Adrenal gland (tissue), 12 donors: Measurements from ENCODE around the gene CEP170. TPM values are rescaled to one million over a fixed set of nuclear protein-coding genes. Genes with fewer than 3 reads are reported as not detected.

ENCODE experiments used
- DNase-seq, 7 donors: peaks; one replicate each; pipeline ENCODE4 v3.0.0-alpha.2; 2019 to 2020
- H3K27ac ChIP-seq, 5 donors: fragments of 200-600 bp; sonication (generic) in 4 of 5; 1 replicate in 3 of 5; 2 replicates in 2 of 5; pipeline versions ENCODE4 v1.5.1 to v1.8.0; 2016 to 2020; ENCODE audit warnings: mild to moderate bottlenecking in 1 of 5
- H3K27me3 ChIP-seq: fragments of 200-600 bp; 2 replicates; pipeline ENCODE4 v1.8.0; 2021
- H3K36me3 ChIP-seq, 2 donors: fragments of 200-600 bp; replicated peaks in 1 of 2; 1 replicate in 1 of 2; 2 replicates in 1 of 2; pipeline versions ENCODE4 v1.5.1 to v1.8.0; 2018 to 2022
- H3K4me1 ChIP-seq, 2 donors: fragments of 200-600 bp; replicated peaks in 1 of 2; 1 replicate in 1 of 2; 2 replicates in 1 of 2; pipeline versions ENCODE4 v1.5.1 to v1.8.0; 2018 to 2021
- H3K4me3 ChIP-seq, 4 donors: fragments of 200-600 bp; sonication (generic) in 3 of 4; one replicate each; pipeline ENCODE4 v1.5.1; 2016 to 2018
- H3K9me3 ChIP-seq, 3 donors: fragments of 200-600 bp; sonication (generic) in 1 of 3; replicated peaks in 1 of 3; 1 replicate in 2 of 3; 2 replicates in 1 of 3; pipeline versions ENCODE4 v1.5.1 to v1.8.0; 2016 to 2021
- CTCF ChIP-seq, 6 experiments: fragments of 450-650 bp in 4 of 6; fragments of 200-600 bp in 2 of 6; sonication (generic) in 1 of 6; IDR thresholded peaks; 1 replicate in 5 of 6; 2 replicates in 1 of 6; pipeline versions ENCODE4 v1.5.1 to v1.8.0; 2016 to 2021; ENCODE audit warnings: antibody characterized with exemption in 6 of 6, mild to moderate bottlenecking in 2 of 6, moderate library complexity in 1 of 6
- POLR2A ChIP-seq, 2 donors: fragments of 450-650 bp; IDR thresholded peaks; one replicate each; pipeline ENCODE4 v1.6.1; 2017; ENCODE audit warnings: antibody characterized with exemption in 2 of 2, mild to moderate bottlenecking in 2 of 2, moderate library complexity in 1 of 2
- WGBS, 4 donors: extraction: QIAGEN DNeasy Blood & Tissue Kit in 2 of 4; methylation state at CpG; one replicate each; pipeline versions ENCODE4 v1.1.5 to v1.1.7; 2013 to 2017; 5-methylcytosine and 5-hydroxymethylcytosine counted together
- intact Hi-C, 2 donors: fragments of 100-400 bp; cut with DNase I; formaldehyde crosslinking; loops; one replicate each; pipeline versions ENCODE4 v1.14.1 to v1.15.0; 2022 to 2023
- polyA plus RNA-seq, 3 donors: library from polyadenylated mRNA; stranded (reverse); fragments of 200-250 nt in 2 of 3; fragments of 350-450 nt in 1 of 3; fragmentation: Illumina TruSeq in 1 of 3; extraction: RNeasy Lipid Tissue Mini Kit (QIAGEN cat#74804) in 1 of 3; gene quantifications; one replicate each; pipeline ENCODE4 v1.2.3, GENCODE V29; 2013 to 2014
- total RNA-seq, 9 donors: library from RNA; depleted of rRNA in 4 of 9; stranded (reverse); fragments of >200 nt in 4 of 9; fragments of 120-200 nt in 1 of 9; fragmentation: NEBNext Ultra II Directional in 1 of 9; extraction: Animal tissue kit (Norgen Biotek cat#: 25700) in 1 of 9; gene quantifications; one replicate each; pipeline versions ENCODE4 v1.1.0 to v1.2.4, GENCODE V29; 2013 to 2023
- donor health status: healthy with polysubstance abuse.
- donor health status: Bipolar disorder and iron deficiency.
- donor health status: DM: yes; HTN: yes; CAD: no.
- donor health status: DM: no; HTN: no; CAD: no.
- donor health status: DM: no; HTN: no; CAD: no.
- donor health status: DM: yes; HTN: yes; CAD: no.

Gene CEP170
- total and polyA plus RNA-seq, 12 donors: 15.5 to 56.2 (median 35.9) TPM

DNA sequence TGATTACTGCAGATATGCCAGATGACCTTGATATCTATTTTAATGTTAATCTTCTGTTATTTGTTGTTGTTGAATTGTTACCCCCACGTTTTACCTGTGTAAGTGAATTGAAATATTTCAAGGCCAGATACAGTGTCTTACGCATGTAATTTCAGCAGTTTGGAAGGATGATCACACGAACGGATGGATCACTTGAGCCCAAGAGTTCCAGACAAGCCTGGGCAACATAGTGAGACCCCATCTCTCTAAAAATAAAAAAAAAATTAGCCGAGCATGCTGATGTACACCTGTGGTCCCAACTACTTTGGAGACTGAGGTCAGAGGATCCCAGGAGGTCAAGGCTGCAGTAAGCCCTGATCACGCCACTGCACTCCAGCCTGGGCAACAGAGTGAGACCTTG is 33.0 kb upstream of the CEP170 start:
- 71 to 81% (median 74%) methylated on average over 6 of the region's 6 CpGs for WGBS, 4 donors
- Histone ChIP-seq H3K36me3 (no peaks in the 10 kb centered on the region), H3K9me3 (no peaks in the 10 kb centered on the region), H3K4me1 (peaks cover 11 to 16% of the 10 kb centered on the region in 2 donors), H3K4me3 (no peak overlapping the region), H3K27ac (peak overlapping the region in 4 of 5 donors; percentile 25 to 77 (median 55)), H3K27me3 (no peaks in the 10 kb centered on the region)
- intact Hi-C loops: no loop called here
- TF ChIP-seq CTCF (IDR thresholded peaks at IDR 0.05) (no peak), POLR2A (IDR thresholded peaks at IDR 0.05) (no peak)
- no peak for DNase-seq

GRCh38 chr1:243287652-243288051 is 32.6 kb upstream of the CEP170 start:
- Histone ChIP-seq H3K27me3 (no peaks in the 10 kb centered on the region), H3K27ac (peak overlapping the region in 4 of 5 donors; percentile 43 to 77 (median 65)), H3K4me1 (peaks cover 11 to 16% of the 10 kb centered on the region in 2 donors), H3K9me3 (no peaks in the 10 kb centered on the region), H3K36me3 (no peaks in the 10 kb centered on the region), H3K4me3 (no peak overlapping the region)
- DNase-seq: no peak
- intact Hi-C loops: no loop called here
- TF ChIP-seq POLR2A (IDR thresholded peaks at IDR 0.05) (no peak), CTCF (IDR thresholded peaks at IDR 0.05) (no peak)
- 10 to 27% (median 19%) methylated on average over 1 of the region's 1 CpG for WGBS, 4 donors

DNA sequence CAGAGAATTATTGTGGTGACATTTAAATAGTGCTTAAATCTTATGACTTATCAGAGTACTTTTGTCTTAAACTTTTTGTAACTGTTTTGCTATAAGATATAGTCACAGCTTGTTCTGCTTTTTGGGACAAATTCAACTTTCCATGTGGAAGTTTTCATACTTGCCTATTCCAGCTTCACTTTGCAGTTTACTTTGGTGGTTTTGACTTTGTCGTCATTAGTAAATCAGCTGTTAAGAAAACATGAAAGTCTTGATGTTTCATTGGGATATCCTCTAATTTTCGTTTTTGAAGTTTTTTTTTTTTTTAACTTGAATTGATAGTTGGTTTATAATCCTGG is 32.0 kb upstream of the CEP170 start:
- TF ChIP-seq POLR2A (IDR thresholded peaks at IDR 0.05) (no peak), CTCF (IDR thresholded peaks at IDR 0.05) (no peak)
- H3K4me1 ChIP-seq: peaks cover 11 to 16% of the 10 kb centered on the region in 2 donors
- intact Hi-C loops: no loop called here
- WGBS, 4 donors: 58 to 67% (median 58%) methylated on average over 2 of the region's 2 CpGs
- H3K27me3 ChIP-seq: no peaks in the 10 kb centered on the region
- no peaks in the 10 kb centered on the region for H3K36me3 ChIP-seq
- no peak overlapping the region for H3K4me3 ChIP-seq
- DNase-seq: no peak
- H3K9me3 ChIP-seq: no peaks in the 10 kb centered on the region
- H3K27ac ChIP-seq: peak overlapping the region; percentile 38 to 78 (median 63)

GRCh38 chr1:243286409-243287122 is 31.5 kb upstream of the CEP170 start:
- no peak overlapping the region for H3K4me3 ChIP-seq
- H3K27ac ChIP-seq: peak overlapping the region; percentile 26 to 78 (median 63)
- 59 to 71% (median 66%) methylated on average over 8 of the region's 8 CpGs for WGBS, 4 donors
- H3K36me3 ChIP-seq: no peaks in the 10 kb centered on the region
- H3K27me3 ChIP-seq: no peaks in the 10 kb centered on the region
- TF ChIP-seq POLR2A (IDR thresholded peaks at IDR 0.05) (no peak), CTCF (IDR thresholded peaks at IDR 0.05) (no peak)
- DNase-seq: no peak
- H3K9me3 ChIP-seq: no peaks in the 10 kb centered on the region
- H3K4me1 ChIP-seq: peaks cover 11 to 16% of the 10 kb centered on the region in 2 donors
- intact Hi-C loops: no loop called here
